Ovary (tissue), 9 donors: ENCODE measurements around the gene ZBTB18. TPM values are rescaled to one million over a fixed set of nuclear protein-coding genes. Genes with fewer than 3 reads are reported as not detected.

Experiments
- DNase-seq, 5 donors: peaks; one replicate each; pipeline ENCODE4 v3.0.0-alpha.2; 2019 to 2020
- H3K27ac ChIP-seq, 2 donors: fragments of 200-600 bp; one replicate each; pipeline versions ENCODE4 v1.5.1 to v1.8.0; 2019 to 2022
- H3K27me3 ChIP-seq: fragments of 200-600 bp; one replicate; pipeline ENCODE4 v1.8.0; 2022
- H3K36me3 ChIP-seq: fragments of 200-600 bp; sonication (generic); one replicate; pipeline ENCODE4 v1.5.1; 2019
- H3K4me1 ChIP-seq: one replicate; pipeline ENCODE4 v1.8.1; 2013; ENCODE audit warnings: mild to moderate bottlenecking, moderate library complexity; ENCODE audit not compliant: insufficient read depth
- H3K4me3 ChIP-seq: fragments of 200-600 bp; sonication (generic); one replicate; pipeline ENCODE4 v1.5.1; 2017
- H3K9me3 ChIP-seq, 2 donors: fragments of 200-600 bp in 1 of 2; sonication (generic) in 1 of 2; one replicate each; pipeline versions ENCODE4 v1.5.1 to v1.8.1; 2013 to 2019; ENCODE audit warnings: mild to moderate bottlenecking in 1 of 2, moderate library complexity in 1 of 2
- EP300 ChIP-seq: sonication (generic); formaldehyde crosslinking; IDR thresholded peaks from one replicate; pipeline ENCODE4 v1.6.1; 2017; ENCODE audit warnings: antibody characterized with exemption
- POLR2A ChIP-seq: fragments of 450-650 bp; IDR thresholded peaks from one replicate; pipeline ENCODE4 v1.6.1; 2017; ENCODE audit warnings: antibody characterized with exemption, mild to moderate bottlenecking, moderate library complexity
- WGBS, 3 donors: extraction: QIAGEN DNeasy Blood & Tissue Kit in 1 of 3; methylation state at CpG; one replicate each; pipeline versions ENCODE4 v1.1.5 to v1.1.7; 2013 to 2017; 5-methylcytosine and 5-hydroxymethylcytosine counted together
- intact Hi-C, 4 donors: fragments of 100-400 bp; cut with DNase I; formaldehyde crosslinking; loops; one replicate each; pipeline versions ENCODE4 v1.11.0 to v1.15.1; 2022 to 2023
- polyA plus RNA-seq, 2 donors: library from polyadenylated mRNA; stranded (reverse); fragments of 200-250 nt in 1 of 2; fragments of 350-450 nt in 1 of 2; fragmentation: Illumina TruSeq in 1 of 2; extraction: RNeasy Lipid Tissue Mini Kit (QIAGEN cat#74804) in 1 of 2; gene quantifications; one replicate each; pipeline ENCODE4 v1.2.3, GENCODE V29; 2013 to 2014
- total RNA-seq, 7 donors: library from RNA; depleted of rRNA in 2 of 7; stranded (reverse); fragments of >200 nt in 2 of 7; fragmentation: NEBNext Ultra II Directional in 3 of 7; extraction: Animal tissue kit (Norgen Biotek cat#: 25700) in 3 of 7; gene quantifications; one replicate each; pipeline versions ENCODE4 v1.1.0 to v1.2.4, GENCODE V29; 2016 to 2023
- TF ChIP-seq, protein P1 (sequence below), 3 donors: fragments of 450-650 bp in 2 of 3; fragments of 200-600 bp in 1 of 3; IDR thresholded peaks; one replicate each; pipeline versions ENCODE4 v1.5.1 to v1.8.0; 2016 to 2022; ENCODE audit warnings: antibody characterized with exemption in 3 of 3, mild to moderate bottlenecking in 1 of 3
- donor health status: DM: no; HTN: no; CAD: no; lungs with moderate emphysema.
- donor health status: DM: no; HTN: no; CAD: no.
- donor health status: Bipolar disorder and iron deficiency.
- donor health status: DM: yes; HTN: yes; CAD: no.
- donor health status: DM: no; HTN: no; CAD: no.
- donor health status: DM: yes; HTN: yes; CAD: no.

Gene ZBTB18
- total and polyA plus RNA-seq, 9 donors: 6.7 to 14.0 (median 10.1) TPM

DNA sequence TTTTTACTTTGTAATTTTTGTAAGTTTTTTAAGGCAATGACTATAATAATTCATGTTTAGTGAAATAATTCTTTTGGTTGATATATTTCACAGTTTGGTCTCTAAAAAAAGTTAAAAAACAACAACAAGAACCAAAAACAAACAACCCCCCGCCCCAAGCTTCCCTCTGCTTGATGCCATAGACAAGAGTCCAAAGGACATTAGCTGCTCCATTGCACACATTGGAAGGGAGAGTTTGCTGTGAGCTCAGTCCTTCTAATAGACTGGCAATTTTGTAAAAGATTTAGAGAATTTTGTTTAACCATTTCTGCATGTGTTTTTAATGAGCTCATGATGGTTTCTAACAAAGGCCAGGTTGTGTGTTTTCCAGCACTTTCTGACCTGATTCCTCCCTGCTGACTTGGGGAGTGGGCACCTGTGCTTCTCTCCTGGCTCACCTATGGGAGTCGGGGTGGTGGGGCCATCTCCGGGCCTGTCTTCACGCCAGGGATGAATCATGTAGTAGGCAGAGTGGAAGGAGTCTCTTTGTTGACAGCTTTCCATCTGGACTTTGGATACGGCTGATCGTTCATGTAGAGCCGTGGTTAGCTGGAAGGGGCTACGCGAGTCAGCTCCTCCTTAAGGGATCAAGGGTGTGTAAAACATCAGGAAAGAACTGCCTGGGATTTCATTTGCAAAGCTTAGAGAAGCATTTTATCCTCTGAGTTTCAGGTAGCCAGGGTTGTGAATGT lies 14.1 kb downstream of the ZBTB18 start:
- H3K4me1 ChIP-seq: no peaks in the 10 kb centered on the region
- H3K36me3 ChIP-seq: no peaks in the 10 kb centered on the region
- DNase-seq: no peak
- intact Hi-C loops: no loop called here
- no peak for TF ChIP-seq EP300
- TF ChIP-seq, protein P1, sequence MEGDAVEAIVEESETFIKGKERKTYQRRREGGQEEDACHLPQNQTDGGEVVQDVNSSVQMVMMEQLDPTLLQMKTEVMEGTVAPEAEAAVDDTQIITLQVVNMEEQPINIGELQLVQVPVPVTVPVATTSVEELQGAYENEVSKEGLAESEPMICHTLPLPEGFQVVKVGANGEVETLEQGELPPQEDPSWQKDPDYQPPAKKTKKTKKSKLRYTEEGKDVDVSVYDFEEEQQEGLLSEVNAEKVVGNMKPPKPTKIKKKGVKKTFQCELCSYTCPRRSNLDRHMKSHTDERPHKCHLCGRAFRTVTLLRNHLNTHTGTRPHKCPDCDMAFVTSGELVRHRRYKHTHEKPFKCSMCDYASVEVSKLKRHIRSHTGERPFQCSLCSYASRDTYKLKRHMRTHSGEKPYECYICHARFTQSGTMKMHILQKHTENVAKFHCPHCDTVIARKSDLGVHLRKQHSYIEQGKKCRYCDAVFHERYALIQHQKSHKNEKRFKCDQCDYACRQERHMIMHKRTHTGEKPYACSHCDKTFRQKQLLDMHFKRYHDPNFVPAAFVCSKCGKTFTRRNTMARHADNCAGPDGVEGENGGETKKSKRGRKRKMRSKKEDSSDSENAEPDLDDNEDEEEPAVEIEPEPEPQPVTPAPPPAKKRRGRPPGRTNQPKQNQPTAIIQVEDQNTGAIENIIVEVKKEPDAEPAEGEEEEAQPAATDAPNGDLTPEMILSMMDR (IDR thresholded peaks at IDR 0.05): no peak
- TF ChIP-seq POLR2A: no peak
- H3K27ac ChIP-seq: no peak overlapping the region
- WGBS, 3 donors: 78 to 84% (median 82%) methylated on average over 9 of the region's 9 CpGs
- no peaks in the 10 kb centered on the region for H3K9me3 ChIP-seq
- H3K27me3 ChIP-seq: no peaks in the 10 kb centered on the region
- H3K4me3 ChIP-seq: no peak overlapping the region

DNA sequence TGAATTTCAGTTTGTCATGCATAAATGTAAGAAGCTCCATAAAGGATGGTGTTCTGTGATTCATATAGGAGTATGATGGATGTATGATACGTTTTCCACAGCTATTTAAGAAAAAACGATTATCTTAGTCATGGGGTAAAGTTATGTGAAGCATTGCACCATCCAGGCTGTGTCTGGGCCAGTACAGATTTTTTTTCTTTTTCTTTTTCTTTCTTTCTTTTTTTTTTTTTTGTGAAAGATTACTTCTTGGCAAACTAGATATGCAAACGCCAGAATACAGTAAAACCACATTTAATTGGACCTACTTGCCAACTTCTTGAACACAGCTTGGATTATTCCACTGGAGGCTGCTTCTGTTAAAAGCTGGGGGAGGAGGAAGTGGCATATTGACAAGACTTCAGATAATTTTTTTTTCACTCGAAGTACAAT lies 14.9 kb downstream of the ZBTB18 start:
- 5 to 8% (median 5%) methylated on average over 4 of the region's 4 CpGs for WGBS, 3 donors
- no peak for DNase-seq
- Histone ChIP-seq H3K4me3 (no peak overlapping the region), H3K36me3 (no peaks in the 10 kb centered on the region), H3K4me1 (no peaks in the 10 kb centered on the region), H3K27me3 (no peaks in the 10 kb centered on the region), H3K27ac (no peak overlapping the region), H3K9me3 (no peaks in the 10 kb centered on the region)
- intact Hi-C loops: no loop called here
- TF ChIP-seq POLR2A (no peak), EP300 (no peak)
- TF ChIP-seq, protein P1 (IDR thresholded peaks at IDR 0.05): no peak

DNA sequence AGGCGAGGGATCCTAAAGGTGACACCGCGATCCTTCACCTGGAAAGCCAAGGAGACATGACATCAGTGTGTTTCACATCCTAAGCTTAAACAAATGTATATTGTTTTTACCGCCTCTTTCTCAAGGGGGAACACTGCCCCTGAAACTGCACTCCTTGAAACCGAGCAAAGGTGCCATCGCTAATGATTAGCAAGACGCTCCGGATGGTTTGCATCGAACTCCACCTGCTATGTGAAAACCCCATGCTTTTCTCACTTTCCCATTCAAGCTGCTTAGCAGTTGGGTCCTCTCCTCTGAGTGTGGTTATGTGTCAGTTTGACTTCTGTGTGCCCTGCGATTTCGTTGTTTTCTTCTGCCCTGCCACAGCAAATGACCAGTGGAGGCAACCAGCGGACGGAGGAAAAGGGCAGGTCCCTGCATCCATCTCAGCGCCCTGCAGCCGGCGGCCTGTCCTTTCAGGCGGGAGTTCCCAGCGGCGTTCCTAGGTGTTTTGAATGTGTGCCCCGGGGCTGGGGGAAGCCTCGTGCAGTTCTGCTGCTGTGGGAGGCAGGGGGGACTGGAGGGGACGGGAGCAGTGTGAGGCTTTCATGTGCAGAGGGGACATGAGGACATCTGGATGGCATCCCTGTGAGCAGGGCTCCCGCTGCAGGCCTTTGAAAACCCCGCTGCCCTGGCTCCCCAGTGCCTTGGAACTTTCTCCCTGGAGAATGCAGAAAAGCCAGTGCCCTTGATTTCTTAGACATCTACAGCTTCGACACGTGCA lies 16.1 kb downstream of the ZBTB18 start:
- no peaks in the 10 kb centered on the region for H3K27me3 ChIP-seq
- no peaks in the 10 kb centered on the region for H3K9me3 ChIP-seq
- intact Hi-C loops: no loop called here
- H3K4me3 ChIP-seq: no peak overlapping the region
- TF ChIP-seq, protein P1 (IDR thresholded peaks at IDR 0.05): no peak
- no peak for TF ChIP-seq POLR2A
- no peak for TF ChIP-seq EP300
- 73 to 78% (median 76%) methylated on average over 26 of the region's 26 CpGs for WGBS, 3 donors
- H3K36me3 ChIP-seq: no peaks in the 10 kb centered on the region
- no peaks in the 10 kb centered on the region for H3K4me1 ChIP-seq
- no peak overlapping the region for H3K27ac ChIP-seq
- no peak for DNase-seq

DNA sequence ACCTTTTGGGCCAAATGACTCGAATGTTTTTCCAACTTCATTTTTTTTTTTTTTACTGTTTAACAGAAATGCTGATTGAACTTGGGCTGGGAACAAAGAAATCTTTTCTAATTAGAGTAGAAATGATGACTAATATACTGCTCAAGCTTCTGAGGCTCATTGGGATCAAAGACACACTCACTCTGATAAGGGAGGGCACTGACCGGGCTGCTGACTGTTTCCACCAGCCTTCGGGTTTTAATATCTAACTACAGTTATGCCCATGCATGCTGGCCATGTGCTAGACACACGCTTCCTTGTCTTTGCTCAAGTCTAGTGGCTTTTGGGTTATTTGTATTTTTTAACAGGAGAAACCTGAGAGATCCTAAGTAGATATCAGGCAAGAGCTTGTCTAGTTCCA lies 16.8 kb downstream of the ZBTB18 start:
- Histone ChIP-seq H3K27ac (no peak overlapping the region), H3K4me3 (no peak overlapping the region), H3K4me1 (no peaks in the 10 kb centered on the region), H3K36me3 (no peaks in the 10 kb centered on the region), H3K9me3 (no peaks in the 10 kb centered on the region), H3K27me3 (no peaks in the 10 kb centered on the region)
- DNase-seq: no peak
- 43 to 55% (median 50%) methylated on average over 4 of the region's 4 CpGs for WGBS, 3 donors
- intact Hi-C loops: no loop called here
- no peak for TF ChIP-seq POLR2A
- no peak for TF ChIP-seq EP300
- TF ChIP-seq, protein P1 (IDR thresholded peaks at IDR 0.05): no peak
